ENCODE measurements around the gene MTARC1.

MTARC1 gene

GRCh38 chr1:220788900-220789299 is 2.2 kb downstream of the MTARC1 start:
- no peak for DNase-seq (ENCODE audit: low read depth in 1 of 2, low spot score in 1 of 2)
- H3K27me3 ChIP-seq (ENCODE audit: insufficient read depth, poor library complexity, severe bottlenecking) = no peaks in the 10 kb centered on the region
- TF ChIP-seq SPI1 (IDR thresholded peaks at IDR 0.05; ENCODE audit: borderline replicate concordance, low read depth) (no peak), POLR2AphosphoS5 (IDR thresholded peaks at IDR 0.05; ENCODE audit: low read depth) (no peak)
- TF ChIP-seq, protein P1, sequence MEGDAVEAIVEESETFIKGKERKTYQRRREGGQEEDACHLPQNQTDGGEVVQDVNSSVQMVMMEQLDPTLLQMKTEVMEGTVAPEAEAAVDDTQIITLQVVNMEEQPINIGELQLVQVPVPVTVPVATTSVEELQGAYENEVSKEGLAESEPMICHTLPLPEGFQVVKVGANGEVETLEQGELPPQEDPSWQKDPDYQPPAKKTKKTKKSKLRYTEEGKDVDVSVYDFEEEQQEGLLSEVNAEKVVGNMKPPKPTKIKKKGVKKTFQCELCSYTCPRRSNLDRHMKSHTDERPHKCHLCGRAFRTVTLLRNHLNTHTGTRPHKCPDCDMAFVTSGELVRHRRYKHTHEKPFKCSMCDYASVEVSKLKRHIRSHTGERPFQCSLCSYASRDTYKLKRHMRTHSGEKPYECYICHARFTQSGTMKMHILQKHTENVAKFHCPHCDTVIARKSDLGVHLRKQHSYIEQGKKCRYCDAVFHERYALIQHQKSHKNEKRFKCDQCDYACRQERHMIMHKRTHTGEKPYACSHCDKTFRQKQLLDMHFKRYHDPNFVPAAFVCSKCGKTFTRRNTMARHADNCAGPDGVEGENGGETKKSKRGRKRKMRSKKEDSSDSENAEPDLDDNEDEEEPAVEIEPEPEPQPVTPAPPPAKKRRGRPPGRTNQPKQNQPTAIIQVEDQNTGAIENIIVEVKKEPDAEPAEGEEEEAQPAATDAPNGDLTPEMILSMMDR (IDR thresholded peaks at IDR 0.05; ENCODE audit: insufficient read depth, low read length) = no peak
- H3K4me3 ChIP-seq (replicated peaks; ENCODE audit: insufficient read depth, low read length) = no peak overlapping the region
- H3K27ac ChIP-seq (replicated peaks) = peak overlapping the region; percentile 63

GRCh38 chr1:220789532-220790147 is 2.9 kb downstream of the MTARC1 start:
- TF ChIP-seq POLR2AphosphoS5 (IDR thresholded peaks at IDR 0.05; ENCODE audit: low read depth) (no peak), REST (IDR thresholded peaks at IDR 0.05; ENCODE audit: insufficient replicate concordance, low read depth) (no peak), GABPA (IDR thresholded peaks at IDR 0.05; ENCODE audit: low read depth) (no peak), SPI1 (IDR thresholded peaks at IDR 0.05; ENCODE audit: borderline replicate concordance, low read depth) (no peak)
- TF ChIP-seq, protein P1 (IDR thresholded peaks at IDR 0.05; ENCODE audit: insufficient read depth, low read length) = no peak
- no peak overlapping the region for H3K4me3 ChIP-seq (replicated peaks; ENCODE audit: insufficient read depth, low read length)

GRCh38 chr1:220791285-220791684 is 4.6 kb downstream of the MTARC1 start:
- Histone ChIP-seq H3K27ac (replicated peaks) (peak overlapping the region; percentile 46; the same call in 1 of the 2 replicates), H3K27me3 (ENCODE audit: insufficient read depth, poor library complexity, severe bottlenecking) (no peaks in the 10 kb centered on the region), H3K4me3 (replicated peaks; ENCODE audit: insufficient read depth, low read length) (no peak overlapping the region)
- peak in 1 of 2 experiments; percentile 51 for DNase-seq (ENCODE audit: low read depth in 1 of 2, low spot score in 1 of 2)
- TF ChIP-seq GABPA (IDR thresholded peaks at IDR 0.05; ENCODE audit: low read depth) (no peak), POLR2AphosphoS5 (IDR thresholded peaks at IDR 0.05; ENCODE audit: low read depth) (no peak)
- TF ChIP-seq, protein P1 (IDR thresholded peaks at IDR 0.05; ENCODE audit: insufficient read depth, low read length) = no peak

More at GRCh38 chr1:220789532-220790147, 2.9 kb downstream of the MTARC1 start:
- Histone ChIP-seq H3K27ac (replicated peaks) (peak overlapping the region; percentile 63), H3K27me3 (ENCODE audit: insufficient read depth, poor library complexity, severe bottlenecking) (no peaks in the 10 kb centered on the region)
- DNase-seq (ENCODE audit: low read depth in 1 of 2, low spot score in 1 of 2) = peak; percentile 69 to 81

DNA sequence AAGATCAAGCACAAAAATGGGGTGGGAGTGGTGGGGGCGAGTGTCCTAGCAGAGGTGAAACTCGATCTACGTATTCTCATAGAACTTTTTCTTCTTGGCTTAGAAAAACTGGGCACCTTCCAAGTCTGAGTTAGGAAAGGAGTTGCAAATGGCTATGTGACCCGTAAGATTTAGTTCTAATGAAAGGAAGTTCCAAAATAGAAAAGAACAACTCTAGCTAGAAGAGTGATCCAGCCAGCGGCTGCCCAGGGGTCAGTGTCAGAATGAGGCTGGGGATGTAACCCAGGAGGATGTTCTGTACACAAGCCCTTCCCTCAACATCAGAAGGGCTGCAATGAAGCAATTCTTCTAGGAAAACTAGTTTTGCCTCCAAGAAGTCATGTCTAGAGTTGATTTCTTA is 5.2 kb downstream of the MTARC1 start:
- no peak for DNase-seq (ENCODE audit: low read depth in 1 of 2, low spot score in 1 of 2)
- H3K27me3 ChIP-seq (ENCODE audit: insufficient read depth, poor library complexity, severe bottlenecking) = no peaks in the 10 kb centered on the region
- no peak overlapping the region for H3K4me3 ChIP-seq (replicated peaks; ENCODE audit: insufficient read depth, low read length)
- H3K27ac ChIP-seq (replicated peaks) = 0 out of 2 replicates have a peak overlapping the region, but pooled peaks have one; percentile 46
- TF ChIP-seq REST (IDR thresholded peaks at IDR 0.05; ENCODE audit: insufficient replicate concordance, low read depth) (no peak), GABPA (IDR thresholded peaks at IDR 0.05; ENCODE audit: low read depth) (no peak)
